OCI-M2 (cell line): Measurements from ENCODE around the gene RAB5IF.

Experiments used
- DNase-seq: peaks from one replicate; lab custom pipeline; 2025; ENCODE audit not compliant: unreplicated experiment; lab: John Stamatoyannopoulos, UW

Gene RAB5IF

DNA sequence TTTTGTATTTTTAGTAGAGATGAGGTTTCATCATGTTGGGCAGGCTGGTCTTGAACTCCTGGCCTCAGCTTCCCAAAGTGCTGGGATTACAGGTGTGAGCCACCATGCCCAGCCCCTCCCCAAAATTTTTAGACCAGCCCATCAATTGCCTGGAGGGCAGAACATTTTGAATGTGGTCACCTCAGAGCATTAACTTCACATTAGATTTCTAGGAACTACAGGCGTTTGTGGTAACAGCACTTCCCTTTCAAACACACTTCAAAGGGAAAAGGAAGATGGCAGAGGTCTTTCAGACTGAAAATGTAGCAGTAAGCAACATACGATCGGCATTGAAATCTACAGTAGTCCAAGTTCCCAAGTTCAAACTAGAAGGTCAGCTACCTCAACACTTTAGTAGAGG, 52.7 kb downstream of the RAB5IF start:
- DNase-seq, result no peak
